ENCODE measurements around the gene PRAC1.

PRAC1 gene

GRCh38 chr17:48747445-48748363 is 25.4 kb upstream of the PRAC1 start:
- DNase-seq (ENCODE audit: low spot score) = no peak

- DNase-seq (ENCODE audit: low spot score) = no peak
Measured at GRCh38 chr17:48746916-48747444, 24.7 kb upstream of the PRAC1 start.

GRCh38 chr17:48745381-48746275 is 23.3 kb upstream of the PRAC1 start:
- DNase-seq (ENCODE audit: low spot score) = no peak

GRCh38 chr17:48740537-48740936 is 18.2 kb upstream of the PRAC1 start:
- DNase-seq (ENCODE audit: low spot score) = no peak

- DNase-seq (ENCODE audit: low spot score) = no peak
Measured at GRCh38 chr17:48738803-48739526, 16.6 kb upstream of the PRAC1 start.

- DNase-seq (ENCODE audit: low spot score) = no peak
Measured at GRCh38 chr17:48738424-48738802, 16.1 kb upstream of the PRAC1 start.

- DNase-seq (ENCODE audit: low spot score) = no peak
Measured at GRCh38 chr17:48737330-48738043, 15.2 kb upstream of the PRAC1 start.

GRCh38 chr17:48735062-48735351 is 12.7 kb upstream of the PRAC1 start:
- DNase-seq (ENCODE audit: low spot score) = no peak

GRCh38 chr17:48734333-48735061 is 12.2 kb upstream of the PRAC1 start:
- DNase-seq (ENCODE audit: low spot score) = no peak

- DNase-seq (ENCODE audit: low spot score) = no peak
Measured at GRCh38 chr17:48733632-48734328, 11.5 kb upstream of the PRAC1 start.

- DNase-seq (ENCODE audit: low spot score) = no peak
Measured at GRCh38 chr17:48732688-48733629, 10.6 kb upstream of the PRAC1 start.

- DNase-seq (ENCODE audit: low spot score) = no peak
Measured at GRCh38 chr17:48731355-48731754, 9.0 kb upstream of the PRAC1 start.

- DNase-seq (ENCODE audit: low spot score) = no peak
Measured at GRCh38 chr17:48730240-48730550, 7.9 kb upstream of the PRAC1 start.

- DNase-seq (ENCODE audit: low spot score) = no peak
Measured at GRCh38 chr17:48729335-48730239, 7.3 kb upstream of the PRAC1 start.

GRCh38 chr17:48728232-48729231 is 6.2 kb upstream of the PRAC1 start, which contains the start of gene HOXB13:
Gene HOXB13, minus strand, starts transcription at chr17:48728750. Its CDS starts 157 bp downstream, at chr17:48728593.
- DNase-seq (ENCODE audit: low spot score) = peak; percentile 37

- no peak for DNase-seq (ENCODE audit: low spot score)
Measured at GRCh38 chr17:48727415-48728175, 5.3 kb upstream of the PRAC1 start.
